SK-N-SH treated with all-trans-retinoic acid at 6 μM for 48 hours (cell line): ENCODE results near the gene PXYLP1.

Source experiments
- ARNTL ChIP-seq: fragments of 450-650 bp; formaldehyde crosslinking; IDR thresholded peaks from 2 replicates; pipeline ENCODE4 v1.5.0; 2020; ENCODE audit warnings: low read depth, mild to moderate bottlenecking, moderate library complexity, borderline replicate concordance
- CREB5 ChIP-seq: fragments of 250-450 bp; sonication (Bioruptor Pico); IDR thresholded peaks from 2 replicates; pipeline ENCODE4 v1.5.1; 2020; ENCODE audit warnings: low read depth, mild to moderate bottlenecking, moderate library complexity
- GLIS3 ChIP-seq: fragments of 250-450 bp; sonication (Bioruptor Pico); IDR thresholded peaks from 2 replicates; pipeline ENCODE4 v1.5.0; 2020; ENCODE audit warnings: mild to moderate bottlenecking, moderate library complexity
- OSR1 ChIP-seq: fragments of 250-450 bp; sonication (Bioruptor Pico); IDR thresholded peaks from 2 replicates; pipeline ENCODE4 v1.8.0; 2022; ENCODE audit warnings: moderate library complexity, mild to moderate bottlenecking, inconsistent platforms
- POU6F1 ChIP-seq: fragments of 250-450 bp; sonication (Bioruptor Pico); IDR thresholded peaks from 2 replicates; pipeline ENCODE4 v1.8.0; 2021; ENCODE audit warnings: low read depth, mild to moderate bottlenecking, moderate library complexity, borderline replicate concordance
- SNAI2 ChIP-seq: fragments of 250-450 bp; sonication (Bioruptor Pico); IDR thresholded peaks from 2 replicates; pipeline ENCODE4 v1.5.0; 2020; ENCODE audit warnings: mild to moderate bottlenecking, moderate library complexity
- TOX ChIP-seq: fragments of 250-450 bp; sonication (Bioruptor Pico); IDR thresholded peaks from 2 replicates; pipeline ENCODE4 v1.8.0; 2021; ENCODE audit warnings: mild to moderate bottlenecking, moderate library complexity, borderline replicate concordance
- ZC3H10 ChIP-seq: fragments of 250-450 bp; sonication (Bioruptor Pico); IDR thresholded peaks from 2 replicates; pipeline ENCODE4 v1.5.1; 2021; ENCODE audit warnings: mild to moderate bottlenecking, moderate library complexity
- ZNF70 ChIP-seq: fragments of 450-650 bp; formaldehyde crosslinking; IDR thresholded peaks from 2 replicates; pipeline ENCODE4 v1.5.0; 2020; ENCODE audit warnings: mild to moderate bottlenecking, moderate library complexity
- ZNF8 ChIP-seq: fragments of 450-650 bp; formaldehyde crosslinking; IDR thresholded peaks from 2 replicates; pipeline ENCODE4 v1.5.0; 2020; ENCODE audit warnings: mild to moderate bottlenecking, moderate library complexity
- TF ChIP-seq, protein P1 (sequence below): fragments of 250-450 bp; sonication (Bioruptor Pico); IDR thresholded peaks from 2 replicates; pipeline ENCODE4 v1.8.0; 2020; ENCODE audit warnings: mild to moderate bottlenecking, moderate library complexity, borderline replicate concordance
- TF ChIP-seq, protein P2 (sequence below): fragments of 250-450 bp; sonication (Bioruptor Pico); IDR thresholded peaks from 2 replicates; pipeline ENCODE4 v1.5.0; 2020; ENCODE audit warnings: mild to moderate bottlenecking, moderate library complexity

DNA sequence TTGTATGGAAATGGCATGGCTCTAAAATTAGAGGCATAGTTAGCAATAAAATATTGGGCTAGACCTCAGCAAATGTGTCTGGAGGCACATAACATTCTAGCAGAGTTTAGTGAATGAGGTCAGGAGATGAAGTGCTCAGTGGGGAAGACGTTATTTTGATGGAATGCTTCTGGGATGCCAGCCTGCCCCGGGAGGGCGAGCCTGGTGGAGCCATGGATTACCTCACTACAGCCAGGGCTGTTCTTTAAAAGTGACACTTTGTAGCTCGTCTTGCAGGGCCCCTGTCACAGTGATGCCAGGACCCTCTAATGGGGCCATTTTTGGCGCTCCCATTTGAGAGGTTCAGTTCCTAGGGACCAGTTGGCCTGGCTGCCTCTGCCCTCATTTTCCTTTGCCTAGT, 48.5 kb downstream of the PXYLP1 start:
- TF ChIP-seq ARNTL (CRISPR knock-in tag) (no peak), SNAI2 (CRISPR knock-in tag) (no peak), CREB5 (peak; percentile 33; the same call in 1 of the 2 replicates), ZNF8 (no peak), GLIS3 (CRISPR knock-in tag) (no peak), OSR1 (CRISPR knock-in tag) (no peak), ZC3H10 (CRISPR knock-in tag) (no peak), ZNF70 (no peak), TOX (no peak), POU6F1 (CRISPR knock-in tag) (no peak)
- TF ChIP-seq, protein P1, sequence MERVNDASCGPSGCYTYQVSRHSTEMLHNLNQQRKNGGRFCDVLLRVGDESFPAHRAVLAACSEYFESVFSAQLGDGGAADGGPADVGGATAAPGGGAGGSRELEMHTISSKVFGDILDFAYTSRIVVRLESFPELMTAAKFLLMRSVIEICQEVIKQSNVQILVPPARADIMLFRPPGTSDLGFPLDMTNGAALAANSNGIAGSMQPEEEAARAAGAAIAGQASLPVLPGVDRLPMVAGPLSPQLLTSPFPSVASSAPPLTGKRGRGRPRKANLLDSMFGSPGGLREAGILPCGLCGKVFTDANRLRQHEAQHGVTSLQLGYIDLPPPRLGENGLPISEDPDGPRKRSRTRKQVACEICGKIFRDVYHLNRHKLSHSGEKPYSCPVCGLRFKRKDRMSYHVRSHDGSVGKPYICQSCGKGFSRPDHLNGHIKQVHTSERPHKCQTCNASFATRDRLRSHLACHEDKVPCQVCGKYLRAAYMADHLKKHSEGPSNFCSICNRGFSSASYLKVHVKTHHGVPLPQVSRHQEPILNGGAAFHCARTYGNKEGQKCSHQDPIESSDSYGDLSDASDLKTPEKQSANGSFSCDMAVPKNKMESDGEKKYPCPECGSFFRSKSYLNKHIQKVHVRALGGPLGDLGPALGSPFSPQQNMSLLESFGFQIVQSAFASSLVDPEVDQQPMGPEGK: no peak
- TF ChIP-seq, protein P2, sequence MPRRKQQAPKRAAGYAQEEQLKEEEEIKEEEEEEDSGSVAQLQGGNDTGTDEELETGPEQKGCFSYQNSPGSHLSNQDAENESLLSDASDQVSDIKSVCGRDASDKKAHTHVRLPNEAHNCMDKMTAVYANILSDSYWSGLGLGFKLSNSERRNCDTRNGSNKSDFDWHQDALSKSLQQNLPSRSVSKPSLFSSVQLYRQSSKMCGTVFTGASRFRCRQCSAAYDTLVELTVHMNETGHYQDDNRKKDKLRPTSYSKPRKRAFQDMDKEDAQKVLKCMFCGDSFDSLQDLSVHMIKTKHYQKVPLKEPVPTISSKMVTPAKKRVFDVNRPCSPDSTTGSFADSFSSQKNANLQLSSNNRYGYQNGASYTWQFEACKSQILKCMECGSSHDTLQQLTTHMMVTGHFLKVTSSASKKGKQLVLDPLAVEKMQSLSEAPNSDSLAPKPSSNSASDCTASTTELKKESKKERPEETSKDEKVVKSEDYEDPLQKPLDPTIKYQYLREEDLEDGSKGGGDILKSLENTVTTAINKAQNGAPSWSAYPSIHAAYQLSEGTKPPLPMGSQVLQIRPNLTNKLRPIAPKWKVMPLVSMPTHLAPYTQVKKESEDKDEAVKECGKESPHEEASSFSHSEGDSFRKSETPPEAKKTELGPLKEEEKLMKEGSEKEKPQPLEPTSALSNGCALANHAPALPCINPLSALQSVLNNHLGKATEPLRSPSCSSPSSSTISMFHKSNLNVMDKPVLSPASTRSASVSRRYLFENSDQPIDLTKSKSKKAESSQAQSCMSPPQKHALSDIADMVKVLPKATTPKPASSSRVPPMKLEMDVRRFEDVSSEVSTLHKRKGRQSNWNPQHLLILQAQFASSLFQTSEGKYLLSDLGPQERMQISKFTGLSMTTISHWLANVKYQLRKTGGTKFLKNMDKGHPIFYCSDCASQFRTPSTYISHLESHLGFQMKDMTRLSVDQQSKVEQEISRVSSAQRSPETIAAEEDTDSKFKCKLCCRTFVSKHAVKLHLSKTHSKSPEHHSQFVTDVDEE (CRISPR knock-in tag): no peak
